SU-DHL-6 (cell line): ENCODE measurements around the gene HNRNPM.

Experiments
- EZH2phosphoT487 ChIP-seq: fragments of 200-600 bp; sonication (generic), shearing (Covaris generic); conservative IDR thresholded peaks from 2 replicates; pipeline ENCODE4 v1.6.1; 2018; ENCODE audit warnings: mild to moderate bottlenecking, antibody characterized with exemption, low read length, moderate library complexity, mixed read lengths
- TF ChIP-seq, protein P1 (sequence below): fragments of 200-600 bp; sonication (generic); IDR thresholded peaks from one replicate; pipeline ENCODE4 v1.5.1; 2017; ENCODE audit warnings: antibody characterized with exemption, mild to moderate bottlenecking, low read length, moderate library complexity; ENCODE audit not compliant: insufficient read depth, poor library complexity, severe bottlenecking

DNA sequence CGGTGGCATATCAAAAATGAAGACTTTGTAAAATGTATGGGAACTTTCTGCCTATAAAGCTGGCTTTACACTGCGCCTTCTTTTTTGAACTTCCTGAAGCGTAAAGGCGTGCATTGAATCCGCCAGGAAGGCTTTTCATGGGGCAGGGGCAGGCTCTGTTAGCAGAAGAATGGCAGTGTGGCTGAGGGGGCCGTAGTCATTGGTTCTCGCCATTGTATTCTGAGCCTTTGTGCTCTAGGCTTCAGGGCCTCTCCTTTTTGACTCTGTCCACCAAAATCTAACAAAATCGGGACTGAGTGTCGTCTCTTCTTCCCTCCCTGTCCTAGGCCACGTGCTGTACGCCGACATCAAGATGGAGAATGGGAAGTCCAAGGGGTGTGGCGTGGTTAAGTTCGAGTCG lies 43.6 kb downstream of the HNRNPM start:
- TF ChIP-seq, protein P1, sequence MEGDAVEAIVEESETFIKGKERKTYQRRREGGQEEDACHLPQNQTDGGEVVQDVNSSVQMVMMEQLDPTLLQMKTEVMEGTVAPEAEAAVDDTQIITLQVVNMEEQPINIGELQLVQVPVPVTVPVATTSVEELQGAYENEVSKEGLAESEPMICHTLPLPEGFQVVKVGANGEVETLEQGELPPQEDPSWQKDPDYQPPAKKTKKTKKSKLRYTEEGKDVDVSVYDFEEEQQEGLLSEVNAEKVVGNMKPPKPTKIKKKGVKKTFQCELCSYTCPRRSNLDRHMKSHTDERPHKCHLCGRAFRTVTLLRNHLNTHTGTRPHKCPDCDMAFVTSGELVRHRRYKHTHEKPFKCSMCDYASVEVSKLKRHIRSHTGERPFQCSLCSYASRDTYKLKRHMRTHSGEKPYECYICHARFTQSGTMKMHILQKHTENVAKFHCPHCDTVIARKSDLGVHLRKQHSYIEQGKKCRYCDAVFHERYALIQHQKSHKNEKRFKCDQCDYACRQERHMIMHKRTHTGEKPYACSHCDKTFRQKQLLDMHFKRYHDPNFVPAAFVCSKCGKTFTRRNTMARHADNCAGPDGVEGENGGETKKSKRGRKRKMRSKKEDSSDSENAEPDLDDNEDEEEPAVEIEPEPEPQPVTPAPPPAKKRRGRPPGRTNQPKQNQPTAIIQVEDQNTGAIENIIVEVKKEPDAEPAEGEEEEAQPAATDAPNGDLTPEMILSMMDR = no peak
- no peak for TF ChIP-seq EZH2phosphoT487
